Activated CD4-positive, alpha-beta memory T cell treated with anti-CD3 and anti-CD28 coated beads, Interleukin-2, amount 10 ng/mL, durations not matched to agents 7 days and 5 days (primary cell): Measurements from ENCODE around the gene DBNDD2. TPM values are rescaled to one million over a fixed set of nuclear protein-coding genes. Genes with fewer than 3 reads are reported as not detected.

Experiments used
- CTCF ChIA-PET: fragments of 350-600 bp; sonication (Branson Sonifier 250); formaldehyde crosslinking; loops from one replicate; lab custom pipeline; 2021; ENCODE audit warnings: antibody characterized with exemption, inconsistent platforms; lab: Charles Lee
- POLR2A ChIA-PET: fragments of 350-600 bp; sonication (Branson Sonifier 250); formaldehyde crosslinking; loops from one replicate; lab custom pipeline; 2021; ENCODE audit warnings: antibody characterized with exemption; lab: Charles Lee
- DNase-seq: peaks from one replicate; pipeline ENCODE4 v3.0.0-alpha.2; 2020
- H3K27ac Mint-ChIP-seq: one replicate; pipeline ENCODE4 v1.8.0; 2021; ENCODE audit warnings: mild to moderate bottlenecking, mixed read lengths
- H3K27me3 Mint-ChIP-seq: one replicate; pipeline ENCODE4 v1.8.0; 2021; ENCODE audit warnings: mixed read lengths
- H3K36me3 Mint-ChIP-seq: one replicate; pipeline ENCODE4 v1.8.0; 2021; ENCODE audit warnings: low read depth, mixed read lengths
- H3K4me1 Mint-ChIP-seq: one replicate; pipeline ENCODE4 v1.8.0; 2021; ENCODE audit warnings: mixed read lengths
- H3K4me3 Mint-ChIP-seq: one replicate; pipeline ENCODE4 v1.8.0; 2021; ENCODE audit warnings: mild to moderate bottlenecking, mixed read lengths
- H3K9me3 Mint-ChIP-seq: one replicate; pipeline ENCODE4 v1.8.0; 2021; ENCODE audit warnings: mixed read lengths
- total RNA-seq, 2 experiments: library from RNA; stranded (reverse); gene quantifications; one replicate each; pipeline ENCODE4 v1.2.3, GENCODE V29; 2021

Gene DBNDD2
- total RNA-seq, 2 experiments from 2014 or later = 11.4 to 13.1 TPM

GRCh38 chr20:45426320-45427016, 18.4 kb downstream of the DBNDD2 start:
- POLR2A ChIA-PET = interaction anchor here (1.2 kb wide), 1 partner anchor 10 kb away, joined by 3 read pairs; no protein-coding TSS in a partner anchor

DNA sequence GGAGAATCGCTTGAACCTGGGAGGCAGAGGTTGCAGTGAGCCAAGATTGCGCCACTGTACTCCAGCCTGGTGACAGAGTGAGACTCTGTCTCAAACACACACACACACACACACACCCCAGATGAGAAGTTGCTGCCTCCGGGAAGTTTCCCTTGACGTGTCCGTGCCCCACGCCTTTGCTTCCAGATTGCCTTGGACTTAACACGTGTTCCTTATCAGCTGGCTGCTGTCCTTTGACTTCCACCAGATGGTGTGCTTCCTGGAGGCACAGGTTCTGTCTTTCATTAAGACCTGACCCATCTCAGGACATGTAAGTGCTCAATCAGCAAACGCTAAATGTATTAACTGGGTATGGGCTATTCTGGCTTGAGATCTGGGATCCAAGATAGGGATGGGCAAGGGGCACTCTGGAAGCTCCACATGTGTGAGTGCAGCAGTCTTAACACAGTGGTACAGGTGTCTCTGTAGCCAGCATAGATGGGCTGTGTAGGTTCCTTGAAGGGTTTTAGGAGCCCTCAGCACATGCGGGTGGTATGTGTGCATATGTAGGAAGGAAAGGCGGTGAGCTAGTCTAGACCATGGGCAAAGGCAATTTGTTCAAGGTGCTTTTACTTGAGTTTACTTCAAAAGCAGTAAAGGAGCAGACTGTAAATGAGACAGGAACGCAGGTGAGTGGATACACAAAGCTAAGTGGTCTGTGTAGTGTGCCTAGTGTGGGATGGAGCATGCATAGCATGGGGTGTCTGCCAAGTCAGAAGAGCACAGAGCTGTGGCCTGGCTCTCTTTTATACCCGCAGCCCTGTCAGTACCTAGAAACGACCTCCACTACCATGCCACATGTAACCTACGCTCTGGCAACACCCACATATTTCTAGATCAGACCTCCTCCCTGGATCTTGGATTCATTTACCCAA, 19.4 kb downstream of the DBNDD2 start:
- Mint-ChIP-seq H3K27me3 (no peaks in the 10 kb centered on the region), H3K4me3 (no peak overlapping the region), H3K9me3 (no peaks in the 10 kb centered on the region), H3K36me3 (peaks cover 38% of the 10 kb centered on the region), H3K4me1 (peaks cover 13% of the 10 kb centered on the region), H3K27ac (no peak overlapping the region)
- DNase-seq = no peak
- POLR2A ChIA-PET = interaction anchor here (1.2 to 1.7 kb wide), 2 partner anchors 9 to 11 kb away, joined by 3 to 7 read pairs; partner anchors contain the start of gene PIGT
- CTCF ChIA-PET = interaction anchor here (0.8 to 1.5 kb wide), 4 partner anchors 10 to 65 kb away, joined by 4 to 7 read pairs (median 5); partner anchors contain the start of gene SYS1

More at GRCh38 chr20:45426320-45427016, 18.4 kb downstream of the DBNDD2 start:
- no peak for DNase-seq
- Mint-ChIP-seq H3K4me3 (no peak overlapping the region), H3K27me3 (no peaks in the 10 kb centered on the region), H3K27ac (no peak overlapping the region), H3K4me1 (peaks cover 2% of the 10 kb centered on the region), H3K9me3 (no peaks in the 10 kb centered on the region), H3K36me3 (peaks cover 39% of the 10 kb centered on the region)
- CTCF ChIA-PET = interaction anchor here (1.0 kb wide), 1 partner anchor 11 kb away, joined by 5 read pairs; no protein-coding TSS in a partner anchor

DNA sequence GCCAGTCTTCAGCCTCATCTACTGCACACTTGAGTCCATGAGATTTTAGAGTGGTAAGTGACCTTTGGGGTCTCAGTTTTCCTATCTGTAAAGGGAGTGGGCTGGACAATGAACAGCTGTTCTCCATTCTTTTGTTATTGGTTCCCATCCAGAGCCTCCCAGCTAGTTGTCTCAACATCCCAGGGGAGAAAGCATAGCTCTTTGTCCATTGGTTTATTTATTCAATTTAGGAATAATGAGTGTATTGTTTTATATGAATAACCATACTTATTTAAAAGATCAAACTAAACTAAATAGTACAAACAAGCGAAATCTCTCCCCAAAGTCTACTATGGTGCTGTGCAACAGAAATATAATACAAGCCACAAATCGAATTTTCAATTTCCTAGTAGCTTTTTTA, 21.5 kb downstream of the DBNDD2 start:
- H3K9me3 Mint-ChIP-seq = no peaks in the 10 kb centered on the region
- ChIA-PET CTCF (interaction anchor here (0.9 to 1.3 kb wide), 2 partner anchors 56 to 137 kb away, joined by 3 to 6 read pairs; no protein-coding TSS in a partner anchor), POLR2A (interaction anchor here (0.9 to 1.1 kb wide), 3 partner anchors 14 to 103 kb away, joined by 3 to 4 read pairs (median 3); partner anchors contain the start of gene PIGT)
- peaks cover 35% of the 10 kb centered on the region for H3K36me3 Mint-ChIP-seq
- H3K4me1 Mint-ChIP-seq = peaks cover 21% of the 10 kb centered on the region
- no peak overlapping the region for H3K4me3 Mint-ChIP-seq
- no peak overlapping the region for H3K27ac Mint-ChIP-seq
- no peaks in the 10 kb centered on the region for H3K27me3 Mint-ChIP-seq
- no peak for DNase-seq

- peaks cover 24% of the 10 kb centered on the region for H3K36me3 Mint-ChIP-seq
- ChIA-PET CTCF (interaction anchor here (0.8 to 1.4 kb wide), 5 partner anchors 14 to 70 kb away, joined by 3 to 6 read pairs (median 4); partner anchors contain the start of gene SYS1), POLR2A (interaction anchor here (0.8 to 1.9 kb wide), 6 partner anchors 14 to 111 kb away, joined by 3 to 5 read pairs (median 3); no protein-coding TSS in a partner anchor)
- peak; percentile 32 for DNase-seq
- no peaks in the 10 kb centered on the region for H3K27me3 Mint-ChIP-seq
- H3K4me1 Mint-ChIP-seq = peaks cover 33% of the 10 kb centered on the region
- no peak overlapping the region for H3K4me3 Mint-ChIP-seq
- no peaks in the 10 kb centered on the region for H3K9me3 Mint-ChIP-seq
- peak overlapping the region; percentile 59 for H3K27ac Mint-ChIP-seq
Measured at GRCh38 chr20:45432294-45432693, 24.2 kb downstream of the DBNDD2 start.

DNA sequence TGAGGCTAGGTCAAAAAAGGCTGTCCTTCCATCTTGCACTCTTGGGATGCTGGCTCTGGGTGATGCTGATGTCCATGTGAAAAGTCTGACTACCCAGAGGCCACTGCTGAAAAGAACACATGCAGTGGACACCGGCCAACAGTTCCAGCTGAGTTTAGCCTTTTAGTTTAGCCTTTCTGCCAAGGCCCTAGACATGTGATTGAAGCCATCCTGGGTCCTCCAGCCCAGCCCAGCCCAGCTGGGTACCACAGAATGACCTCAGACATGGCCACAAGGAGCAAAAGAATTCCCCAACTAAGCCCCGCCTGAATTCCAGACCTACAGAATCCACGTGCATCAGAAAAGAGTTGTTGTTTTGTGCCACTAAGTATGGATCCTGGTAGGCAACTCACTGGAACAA, 25.2 kb downstream of the DBNDD2 start:
- Mint-ChIP-seq H3K36me3 (peaks cover 20% of the 10 kb centered on the region), H3K27me3 (no peaks in the 10 kb centered on the region), H3K27ac (no peak overlapping the region), H3K9me3 (no peaks in the 10 kb centered on the region), H3K4me3 (no peak overlapping the region), H3K4me1 (peaks cover 33% of the 10 kb centered on the region)
- CTCF ChIA-PET = interaction anchor here (0.8 to 1.3 kb wide), 3 partner anchors 65 to 71 kb away, joined by 4 to 6 read pairs (median 4); partner anchors contain the start of gene SYS1
- no peak for DNase-seq
- POLR2A ChIA-PET = interaction anchor here (0.8 to 1.9 kb wide), 4 partner anchors 15 to 76 kb away, joined by 3 to 5 read pairs (median 4); partner anchors contain the start of gene SYS1

GRCh38 chr20:45433976-45434375, 25.9 kb downstream of the DBNDD2 start:
- POLR2A ChIA-PET = interaction anchor here (1.1 to 1.9 kb wide), 2 partner anchors 71 to 77 kb away, joined by 3 to 5 read pairs; partner anchors contain the start of gene SYS1
- no peak overlapping the region for H3K27ac Mint-ChIP-seq
- peaks cover 20% of the 10 kb centered on the region for H3K36me3 Mint-ChIP-seq
- CTCF ChIA-PET = interaction anchor here (6.9 to 7.1 kb wide), 2 partner anchors 59 to 71 kb away, joined by 156 to 194 read pairs; partner anchors contain the start of gene SYS1
- H3K9me3 Mint-ChIP-seq = no peaks in the 10 kb centered on the region
- no peak overlapping the region for H3K4me3 Mint-ChIP-seq
- H3K27me3 Mint-ChIP-seq = no peaks in the 10 kb centered on the region
- peaks cover 33% of the 10 kb centered on the region for H3K4me1 Mint-ChIP-seq
- no peak for DNase-seq

- H3K27me3 Mint-ChIP-seq = no peaks in the 10 kb centered on the region
- peak; percentile 87 for DNase-seq
- peaks cover 26% of the 10 kb centered on the region for H3K4me1 Mint-ChIP-seq
- CTCF ChIA-PET = interaction anchor here (0.7 to 7.1 kb wide), 51 partner anchors 9 to 834 kb away, joined by 3 to 194 read pairs (median 5); partner anchors contain the start of genes DBNDD2, KCNS1, PIGT and SDC4
- peak overlapping the region; percentile 77 for H3K4me3 Mint-ChIP-seq
- H3K9me3 Mint-ChIP-seq = no peaks in the 10 kb centered on the region
- POLR2A ChIA-PET = interaction anchor here (0.9 to 2.8 kb wide), 12 partner anchors 10 to 118 kb away, joined by 3 to 30 read pairs (median 4); partner anchors contain the start of genes PIGT and SYS1
- peaks cover 15% of the 10 kb centered on the region for H3K36me3 Mint-ChIP-seq
- no peak overlapping the region for H3K27ac Mint-ChIP-seq
Measured at GRCh38 chr20:45436732-45437485, 28.8 kb downstream of the DBNDD2 start.

DNA sequence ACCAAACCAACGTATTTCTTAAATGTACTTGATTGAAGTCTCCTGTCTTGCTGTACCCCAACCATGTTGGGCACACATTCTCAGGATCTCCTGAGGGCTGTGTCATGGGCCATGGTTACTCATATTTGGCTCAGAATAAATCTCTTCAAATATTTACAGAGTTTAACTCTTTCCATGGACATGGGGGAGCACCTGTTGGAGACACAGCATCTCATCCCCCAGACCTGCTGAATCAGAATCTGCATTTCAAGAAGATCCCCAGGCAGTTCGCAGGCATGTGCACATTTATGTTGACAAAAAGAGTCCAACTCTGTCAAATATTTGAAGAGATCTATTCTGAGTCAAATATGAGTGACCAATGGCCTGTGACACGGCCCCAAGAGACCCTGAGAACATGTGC, 32.3 kb downstream of the DBNDD2 start:
- CTCF ChIA-PET = interaction anchor here (1.4 to 7.1 kb wide), 5 partner anchors 10 to 122 kb away, joined by 6 to 194 read pairs (median 21); partner anchors contain the start of gene SYS1
- Mint-ChIP-seq H3K27ac (no peak overlapping the region), H3K4me1 (peaks cover 37% of the 10 kb centered on the region), H3K36me3 (no peaks in the 10 kb centered on the region), H3K9me3 (no peaks in the 10 kb centered on the region), H3K27me3 (peaks cover 21% of the 10 kb centered on the region), H3K4me3 (no peak overlapping the region)
- no peak for DNase-seq
- POLR2A ChIA-PET = interaction anchor here (1.2 kb wide), 1 partner anchor 67 kb away, joined by 3 read pairs; no protein-coding TSS in a partner anchor

- CTCF ChIA-PET = no interaction called here
- no peak overlapping the region for H3K4me3 Mint-ChIP-seq
- no peak for DNase-seq
- no peaks in the 10 kb centered on the region for H3K9me3 Mint-ChIP-seq
- POLR2A ChIA-PET = no interaction called here
- peaks cover 40% of the 10 kb centered on the region for H3K4me1 Mint-ChIP-seq
- peaks cover 24% of the 10 kb centered on the region for H3K27me3 Mint-ChIP-seq
- no peaks in the 10 kb centered on the region for H3K36me3 Mint-ChIP-seq
- no peak overlapping the region for H3K27ac Mint-ChIP-seq
Measured at GRCh38 chr20:45440891-45441685, 33.0 kb downstream of the DBNDD2 start.

- ChIA-PET POLR2A (no interaction called here), CTCF (no interaction called here)
- Mint-ChIP-seq H3K4me1 (peaks cover 37% of the 10 kb centered on the region), H3K4me3 (no peak overlapping the region), H3K27me3 (peaks cover 24% of the 10 kb centered on the region), H3K9me3 (no peaks in the 10 kb centered on the region), H3K36me3 (no peaks in the 10 kb centered on the region), H3K27ac (no peak overlapping the region)
- DNase-seq = no peak
Measured at GRCh38 chr20:45441746-45442145, 33.7 kb downstream of the DBNDD2 start.

- H3K27ac Mint-ChIP-seq = peak overlapping the region; percentile 55
- DNase-seq = peak; percentile 77
- H3K4me1 Mint-ChIP-seq = peaks cover 34% of the 10 kb centered on the region
- no peaks in the 10 kb centered on the region for H3K9me3 Mint-ChIP-seq
- POLR2A ChIA-PET = no interaction called here
- CTCF ChIA-PET = interaction anchor here (1.1 to 5.3 kb wide), 6 partner anchors 11 to 400 kb away, joined by 3 to 33 read pairs (median 6); no protein-coding TSS in a partner anchor
- H3K27me3 Mint-ChIP-seq = peaks cover 24% of the 10 kb centered on the region
- no peaks in the 10 kb centered on the region for H3K36me3 Mint-ChIP-seq
- peak overlapping the region; percentile 10 for H3K4me3 Mint-ChIP-seq
Measured at GRCh38 chr20:45444050-45444449, 36.0 kb downstream of the DBNDD2 start.
